ENCODE data around the gene TMPRSS12.
"Not testable (repeated sequence)": the region's sequence is repeated elsewhere in the genome, so short reads cannot be mapped to it uniquely, and the experiment has no call there.

TMPRSS12 gene

DNA sequence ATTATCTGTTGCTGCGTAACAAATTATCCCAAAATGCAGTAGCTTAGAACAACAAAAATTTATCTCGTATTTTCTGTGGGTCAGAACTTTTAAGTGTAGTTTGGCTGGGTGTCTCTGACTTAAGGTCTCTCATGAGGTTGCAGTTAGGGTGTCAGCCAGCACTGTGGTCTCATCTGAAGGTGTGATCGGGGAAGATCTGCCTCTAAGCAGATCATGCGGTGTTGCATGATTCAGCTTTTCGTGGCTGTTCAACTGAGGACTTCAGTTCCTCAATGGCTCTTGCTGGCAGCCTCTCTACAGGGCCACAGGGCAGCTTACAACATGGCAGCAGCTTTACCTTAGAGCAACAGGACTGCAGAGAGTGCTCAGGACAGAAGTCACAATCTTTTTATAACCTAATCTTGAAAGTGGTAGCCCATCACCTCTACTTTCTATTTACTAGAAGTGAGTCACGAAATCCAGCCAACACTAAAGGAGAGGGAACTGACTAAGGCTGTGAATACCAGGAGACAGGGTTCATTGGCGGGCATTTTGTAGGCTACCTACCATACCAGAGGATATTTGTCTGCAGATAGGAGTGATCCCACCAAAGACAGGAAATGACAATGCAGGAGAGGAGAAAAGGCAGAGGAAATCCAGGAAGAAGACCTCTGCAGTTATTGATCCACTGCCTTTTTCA lies 1.8 kb upstream of the TMPRSS12 start:
- Mint-ChIP-seq H3K4me1 (ENCODE audit: low read depth) (no peaks in the 10 kb centered on the region), H3K9me3 (peaks cover 14% of the 10 kb centered on the region), H3K4me3 (no peak overlapping the region), H3K36me3 (ENCODE audit: low read depth) (no peaks in the 10 kb centered on the region), H3K27me3 (peaks cover 8% of the 10 kb centered on the region), H3K27ac (no peak overlapping the region)

DNA sequence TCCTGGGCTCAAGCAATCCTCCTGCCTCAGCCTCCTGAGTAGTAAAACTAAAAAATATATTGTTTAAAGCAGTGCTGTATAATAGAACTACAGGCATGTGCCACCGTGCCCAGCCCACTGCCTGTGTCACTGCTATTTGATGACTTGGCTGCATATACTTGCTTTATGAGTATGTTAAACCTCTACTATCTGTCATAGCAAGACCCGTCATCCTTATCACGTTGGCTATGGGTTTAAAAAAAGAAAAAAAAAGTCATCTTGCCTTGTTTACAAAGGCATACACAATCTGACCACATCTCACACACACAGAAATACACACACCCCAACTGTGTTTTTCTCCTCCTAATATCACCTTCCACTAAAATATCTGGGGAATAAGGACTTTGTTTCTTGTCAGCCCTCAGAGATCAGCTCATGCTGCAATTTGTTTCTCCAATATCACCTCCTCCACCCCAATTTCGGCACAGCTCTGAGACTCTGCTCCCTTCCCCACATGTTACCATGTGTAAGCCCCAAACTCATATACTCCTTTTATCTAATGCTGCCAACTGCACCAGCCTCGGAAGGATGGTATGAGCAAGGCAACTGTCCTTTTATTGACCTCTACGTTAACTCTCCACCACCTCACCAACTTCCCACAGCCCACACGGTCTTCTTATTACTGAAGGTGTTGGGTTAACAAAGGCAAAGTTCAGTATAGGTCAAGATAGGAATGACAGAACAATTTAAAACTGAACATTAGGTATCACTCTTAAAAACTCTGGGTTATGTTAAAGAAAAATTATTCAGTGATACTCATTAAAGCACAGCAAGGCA lies 802 bp upstream of the TMPRSS12 start:
- Mint-ChIP-seq H3K36me3 (ENCODE audit: low read depth) (no peaks in the 10 kb centered on the region), H3K4me1 (ENCODE audit: low read depth) (no peaks in the 10 kb centered on the region)

GRCh38 chr12:50845021-50845647 lies 2.4 kb downstream of the TMPRSS12 start:
- Mint-ChIP-seq H3K36me3 (ENCODE audit: low read depth) (no peaks in the 10 kb centered on the region), H3K4me3 (no peak overlapping the region), H3K27ac (no peak overlapping the region), H3K27me3 (peaks cover 8% of the 10 kb centered on the region), H3K4me1 (ENCODE audit: low read depth) (no peaks in the 10 kb centered on the region), H3K9me3 (peaks cover 14% of the 10 kb centered on the region)

More for the DNA sequence above, 802 bp upstream of the TMPRSS12 start:
- no peak overlapping the region for H3K4me3 Mint-ChIP-seq
- H3K27me3 Mint-ChIP-seq: peaks cover 8% of the 10 kb centered on the region
- peaks cover 14% of the 10 kb centered on the region for H3K9me3 Mint-ChIP-seq
- no peak overlapping the region for H3K27ac Mint-ChIP-seq

DNA sequence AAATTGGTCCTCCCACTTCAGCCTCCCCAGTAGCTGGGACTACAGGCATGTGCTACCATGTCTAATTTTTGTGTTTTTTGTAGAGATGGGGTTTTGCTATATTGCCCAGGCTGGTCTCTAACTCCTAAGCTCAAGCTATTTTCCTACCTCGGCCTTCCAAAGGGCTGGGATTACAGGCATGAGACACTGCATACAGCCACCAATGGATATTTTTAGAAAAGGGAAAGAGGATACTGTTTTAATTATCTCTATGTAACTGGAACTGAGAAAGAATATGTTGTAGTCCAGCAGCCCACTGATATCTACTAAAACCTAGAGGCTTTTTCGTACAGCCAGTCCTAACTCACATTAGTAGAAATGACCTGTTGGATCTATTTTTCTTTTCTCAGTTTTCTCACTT lies 6.2 kb downstream of the TMPRSS12 start:
- H3K27me3 Mint-ChIP-seq: peaks cover 12% of the 10 kb centered on the region
- H3K9me3 Mint-ChIP-seq: no peaks in the 10 kb centered on the region
- no peak overlapping the region for H3K27ac Mint-ChIP-seq
- no peak overlapping the region for H3K4me3 Mint-ChIP-seq
- no peaks in the 10 kb centered on the region for H3K4me1 Mint-ChIP-seq (ENCODE audit: low read depth)
- no peaks in the 10 kb centered on the region for H3K36me3 Mint-ChIP-seq (ENCODE audit: low read depth)

- H3K36me3 Mint-ChIP-seq (ENCODE audit: low read depth); H3K9me3 Mint-ChIP-seq; H3K4me3 Mint-ChIP-seq; H3K4me1 Mint-ChIP-seq (ENCODE audit: low read depth); H3K27ac Mint-ChIP-seq: not testable (repeated sequence)
- peaks cover 12% of the 10 kb centered on the region for H3K27me3 Mint-ChIP-seq
These were observed 12.5 kb downstream of the TMPRSS12 start for GRCh38 chr12:50855218-50855617.

GRCh38 chr12:50855679-50856078 lies 13.0 kb downstream of the TMPRSS12 start:
- not testable (repeated sequence) for H3K27ac Mint-ChIP-seq; H3K36me3 Mint-ChIP-seq (ENCODE audit: low read depth); H3K4me1 Mint-ChIP-seq (ENCODE audit: low read depth); H3K4me3 Mint-ChIP-seq; H3K9me3 Mint-ChIP-seq
- H3K27me3 Mint-ChIP-seq: peaks cover 11% of the 10 kb centered on the region

- Mint-ChIP-seq H3K27me3 (no peaks in the 10 kb centered on the region), H3K36me3 (ENCODE audit: low read depth) (no peaks in the 10 kb centered on the region), H3K9me3 (no peaks in the 10 kb centered on the region), H3K4me3 (no peak overlapping the region), H3K4me1 (ENCODE audit: low read depth) (no peaks in the 10 kb centered on the region), H3K27ac (no peak overlapping the region)
These were observed 17.0 kb downstream of the TMPRSS12 start for GRCh38 chr12:50859621-50860310.

- H3K4me1 Mint-ChIP-seq (ENCODE audit: low read depth): peaks cover 4% of the 10 kb centered on the region
- no peak overlapping the region for H3K27ac Mint-ChIP-seq
- no peaks in the 10 kb centered on the region for H3K27me3 Mint-ChIP-seq
- peaks cover 4% of the 10 kb centered on the region for H3K36me3 Mint-ChIP-seq (ENCODE audit: low read depth)
- H3K4me3 Mint-ChIP-seq: no peak overlapping the region
- peaks cover 9% of the 10 kb centered on the region for H3K9me3 Mint-ChIP-seq
These were observed 19.6 kb downstream of the TMPRSS12 start for GRCh38 chr12:50862316-50862715.

DNA sequence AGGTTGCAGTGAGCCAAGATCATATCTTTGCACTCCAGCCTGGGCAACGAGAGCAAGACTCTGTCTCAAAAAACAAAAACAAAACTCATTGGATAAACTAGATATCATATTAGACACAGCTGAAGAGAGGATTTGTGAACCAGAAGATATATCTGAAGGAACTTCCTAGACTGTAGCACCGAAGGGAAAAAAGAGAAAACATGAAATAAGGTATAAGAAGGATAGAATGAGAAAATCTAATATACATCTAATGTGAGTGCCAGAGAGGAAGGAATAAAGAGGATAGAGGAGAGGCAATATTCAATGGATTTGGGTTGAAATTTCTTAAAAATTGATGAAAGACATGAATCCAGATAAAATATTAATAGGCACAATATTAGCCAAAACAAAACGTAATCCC lies 22.5 kb downstream of the TMPRSS12 start:
- Mint-ChIP-seq H3K27ac (peak overlapping the region; percentile 15), H3K4me1 (ENCODE audit: low read depth) (peaks cover 11% of the 10 kb centered on the region), H3K27me3 (no peaks in the 10 kb centered on the region), H3K9me3 (peaks cover 13% of the 10 kb centered on the region), H3K36me3 (ENCODE audit: low read depth) (peaks cover 4% of the 10 kb centered on the region), H3K4me3 (no peak overlapping the region)

DNA sequence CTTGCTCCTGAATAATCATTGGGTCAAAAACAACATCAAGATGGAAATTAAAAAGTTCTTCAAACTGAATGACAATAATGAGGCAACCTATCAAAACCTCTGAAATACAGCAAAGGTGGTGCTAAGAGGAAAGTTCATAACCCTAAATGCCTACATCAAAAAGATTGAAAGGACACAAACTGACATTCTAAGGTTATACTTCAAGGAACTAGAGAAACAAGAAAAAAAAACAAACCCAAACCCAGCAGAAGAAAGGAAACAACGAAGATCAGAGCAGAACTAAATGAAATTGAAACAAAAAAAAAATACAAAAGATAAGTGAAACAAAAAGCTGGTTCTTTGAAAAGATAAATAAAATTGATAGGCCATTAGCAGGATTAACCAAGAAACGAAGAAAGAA lies 26.2 kb downstream of the TMPRSS12 start:
- not testable (repeated sequence) for H3K36me3 Mint-ChIP-seq (ENCODE audit: low read depth); H3K4me3 Mint-ChIP-seq; H3K27me3 Mint-ChIP-seq
- Mint-ChIP-seq H3K27ac (peak overlapping the region; percentile 6), H3K4me1 (ENCODE audit: low read depth) (peaks cover 11% of the 10 kb centered on the region), H3K9me3 (peaks cover 13% of the 10 kb centered on the region)

GRCh38 chr12:50882563-50882962 lies 39.8 kb downstream of the TMPRSS12 start:
- Mint-ChIP-seq H3K36me3 (ENCODE audit: low read depth) (no peaks in the 10 kb centered on the region), H3K4me3 (no peak overlapping the region), H3K4me1 (ENCODE audit: low read depth) (no peaks in the 10 kb centered on the region), H3K27ac (no peak overlapping the region), H3K9me3 (no peaks in the 10 kb centered on the region), H3K27me3 (no peaks in the 10 kb centered on the region)

DNA sequence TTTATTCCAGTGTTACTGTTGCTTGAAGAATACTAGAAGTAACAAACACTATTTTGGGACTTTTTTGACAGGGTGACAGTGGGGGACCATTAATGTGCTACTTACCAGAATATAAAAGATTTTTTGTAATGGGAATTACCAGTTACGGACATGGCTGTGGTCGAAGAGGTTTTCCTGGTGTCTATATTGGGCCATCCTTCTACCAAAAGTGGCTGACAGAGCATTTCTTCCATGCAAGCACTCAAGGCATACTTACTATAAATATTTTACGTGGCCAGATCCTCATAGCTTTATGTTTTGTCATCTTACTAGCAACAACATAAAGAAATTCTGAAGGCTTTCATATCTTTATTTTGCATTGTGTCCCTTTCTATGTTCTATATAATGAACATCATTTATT lies 44.5 kb downstream of the TMPRSS12 start:
- H3K27ac Mint-ChIP-seq: no peak overlapping the region
- no peak overlapping the region for H3K4me3 Mint-ChIP-seq
- H3K36me3 Mint-ChIP-seq (ENCODE audit: low read depth): no peaks in the 10 kb centered on the region
- H3K27me3 Mint-ChIP-seq: no peaks in the 10 kb centered on the region
- H3K9me3 Mint-ChIP-seq: no peaks in the 10 kb centered on the region
- no peaks in the 10 kb centered on the region for H3K4me1 Mint-ChIP-seq (ENCODE audit: low read depth)

GRCh38 chr12:50888666-50889065 lies 45.9 kb downstream of the TMPRSS12 start:
- no peak overlapping the region for H3K27ac Mint-ChIP-seq
- H3K36me3 Mint-ChIP-seq (ENCODE audit: low read depth): no peaks in the 10 kb centered on the region
- no peaks in the 10 kb centered on the region for H3K27me3 Mint-ChIP-seq
- no peaks in the 10 kb centered on the region for H3K9me3 Mint-ChIP-seq
- no peak overlapping the region for H3K4me3 Mint-ChIP-seq
- no peaks in the 10 kb centered on the region for H3K4me1 Mint-ChIP-seq (ENCODE audit: low read depth)

DNA sequence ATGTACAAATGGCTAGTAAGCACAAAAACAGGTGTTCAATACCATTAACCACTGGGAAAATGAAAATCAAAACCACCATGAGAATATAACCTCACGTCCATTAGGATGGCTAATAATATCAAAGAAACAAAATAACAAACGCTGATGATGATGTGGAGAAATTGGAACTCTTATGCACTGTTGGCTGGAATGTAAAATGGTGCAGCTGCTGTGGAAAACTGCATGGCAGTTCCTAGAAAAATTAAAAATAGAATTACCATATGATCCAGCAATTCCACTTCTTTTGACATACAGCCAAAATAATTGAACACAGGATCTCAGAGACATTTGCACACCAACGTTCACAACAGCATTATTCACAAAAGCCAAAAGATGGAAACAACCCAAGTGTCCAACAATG lies 51.5 kb downstream of the TMPRSS12 start:
- Mint-ChIP-seq H3K36me3 (ENCODE audit: low read depth) (no peaks in the 10 kb centered on the region), H3K27me3 (no peaks in the 10 kb centered on the region), H3K4me3 (no peak overlapping the region), H3K4me1 (ENCODE audit: low read depth) (no peaks in the 10 kb centered on the region), H3K9me3 (no peaks in the 10 kb centered on the region), H3K27ac (no peak overlapping the region)

GRCh38 chr12:50901685-50902113 lies 59.0 kb downstream of the TMPRSS12 start:
- H3K4me1 Mint-ChIP-seq (ENCODE audit: low read depth): no peaks in the 10 kb centered on the region
- no peak overlapping the region for H3K4me3 Mint-ChIP-seq
- no peaks in the 10 kb centered on the region for H3K27me3 Mint-ChIP-seq
- H3K36me3 Mint-ChIP-seq (ENCODE audit: low read depth): no peaks in the 10 kb centered on the region
- no peaks in the 10 kb centered on the region for H3K9me3 Mint-ChIP-seq
- H3K27ac Mint-ChIP-seq: no peak overlapping the region
